ENCODE measurements around the gene APOA4.

DNA sequence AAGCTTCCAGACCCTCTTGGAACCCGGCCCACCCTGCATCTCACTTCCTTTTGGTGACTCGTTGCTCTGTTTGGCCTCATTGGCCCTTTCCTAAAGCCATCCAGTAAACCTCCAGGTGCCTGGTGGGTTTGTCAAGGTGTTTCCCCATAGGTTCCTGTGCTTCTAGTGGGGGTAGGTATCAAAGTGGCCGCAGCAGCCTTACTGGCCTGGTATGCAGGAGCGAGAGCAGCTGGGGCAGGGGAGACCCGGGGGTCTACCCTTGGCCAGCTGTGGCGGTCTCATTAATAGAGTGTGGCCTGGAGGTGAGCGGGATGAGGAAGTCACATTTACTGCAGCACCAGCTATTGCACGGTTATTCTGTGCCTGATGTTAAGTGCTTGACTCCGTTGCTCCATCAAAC lies 4.1 kb downstream of the APOA4 start:
- TF ChIP-seq, protein P1, sequence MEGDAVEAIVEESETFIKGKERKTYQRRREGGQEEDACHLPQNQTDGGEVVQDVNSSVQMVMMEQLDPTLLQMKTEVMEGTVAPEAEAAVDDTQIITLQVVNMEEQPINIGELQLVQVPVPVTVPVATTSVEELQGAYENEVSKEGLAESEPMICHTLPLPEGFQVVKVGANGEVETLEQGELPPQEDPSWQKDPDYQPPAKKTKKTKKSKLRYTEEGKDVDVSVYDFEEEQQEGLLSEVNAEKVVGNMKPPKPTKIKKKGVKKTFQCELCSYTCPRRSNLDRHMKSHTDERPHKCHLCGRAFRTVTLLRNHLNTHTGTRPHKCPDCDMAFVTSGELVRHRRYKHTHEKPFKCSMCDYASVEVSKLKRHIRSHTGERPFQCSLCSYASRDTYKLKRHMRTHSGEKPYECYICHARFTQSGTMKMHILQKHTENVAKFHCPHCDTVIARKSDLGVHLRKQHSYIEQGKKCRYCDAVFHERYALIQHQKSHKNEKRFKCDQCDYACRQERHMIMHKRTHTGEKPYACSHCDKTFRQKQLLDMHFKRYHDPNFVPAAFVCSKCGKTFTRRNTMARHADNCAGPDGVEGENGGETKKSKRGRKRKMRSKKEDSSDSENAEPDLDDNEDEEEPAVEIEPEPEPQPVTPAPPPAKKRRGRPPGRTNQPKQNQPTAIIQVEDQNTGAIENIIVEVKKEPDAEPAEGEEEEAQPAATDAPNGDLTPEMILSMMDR (IDR thresholded peaks at IDR 0.05), result no peak
- TF ChIP-seq EZH2phosphoT487 (IDR thresholded peaks at IDR 0.05) (no peak), EZH2 (IDR thresholded peaks at IDR 0.05) (no peak)
